H9 (cell line): Measurements from ENCODE around the gene MUC2. TPM values are rescaled to one million over a fixed set of nuclear protein-coding genes. Genes with fewer than 3 reads are reported as not detected.

ENCODE experiments used
- DNase-seq: peaks from one replicate; pipeline ENCODE4 v3.0.0-alpha.2; 2017
- H2AFZ ChIP-seq: one replicate; pipeline ENCODE4 v1.6.1; 2013; ENCODE audit warnings: mild to moderate bottlenecking, low read length, control low read depth, moderate library complexity
- H2AK5ac ChIP-seq: 2 replicates; pipeline ENCODE4 v1.6.1; 2013; ENCODE audit warnings: low read length, control low read depth, mixed read lengths; ENCODE audit not compliant: insufficient read length
- H2BK120ac ChIP-seq: one replicate; pipeline ENCODE4 v1.6.1; 2013; ENCODE audit warnings: low read depth, mild to moderate bottlenecking, low read length, control low read depth, inconsistent platforms; ENCODE audit not compliant: poor library complexity, severe bottlenecking
- H2BK12ac ChIP-seq: 2 replicates; pipeline ENCODE4 v1.6.1; 2013; ENCODE audit warnings: low read length, control low read depth, mixed read lengths, low read depth; ENCODE audit not compliant: insufficient read length
- H2BK15ac ChIP-seq: 2 replicates; pipeline ENCODE4 v1.6.1; 2013; ENCODE audit warnings: low read depth, low read length, control low read depth
- H2BK20ac ChIP-seq: one replicate; pipeline ENCODE4 v1.6.1; 2013; ENCODE audit warnings: low read depth, mild to moderate bottlenecking, low read length, control low read depth, inconsistent platforms; ENCODE audit not compliant: poor library complexity, severe bottlenecking
- H2BK5ac ChIP-seq: 2 replicates; pipeline ENCODE4 v1.6.1; 2013; ENCODE audit warnings: low read length, control low read depth, mixed read lengths; ENCODE audit not compliant: insufficient read length
- H3K14ac ChIP-seq: 2 replicates; pipeline ENCODE4 v1.6.1; 2013; ENCODE audit warnings: low read length, control low read depth; ENCODE audit not compliant: insufficient read depth
- H3K18ac ChIP-seq: 2 replicates; pipeline ENCODE4 v1.6.1; 2013; ENCODE audit warnings: low read depth, mild to moderate bottlenecking, mixed read lengths, low read length, control low read depth; ENCODE audit not compliant: insufficient read length
- H3K23ac ChIP-seq: 2 replicates; pipeline ENCODE4 v1.6.1; 2013; ENCODE audit warnings: low read length, control low read depth, mixed read lengths, low read depth; ENCODE audit not compliant: insufficient read length
- H3K23me2 ChIP-seq: 2 replicates; pipeline ENCODE4 v1.6.1; 2013; ENCODE audit warnings: low read depth, mild to moderate bottlenecking, mixed read lengths, low read length, control low read depth; ENCODE audit not compliant: insufficient read length, poor library complexity, severe bottlenecking
- H3K27ac ChIP-seq: 2 replicates; pipeline ENCODE4 v1.5.1; 2013; ENCODE audit warnings: low read length, control low read depth, mixed read lengths, low read depth; ENCODE audit not compliant: insufficient read length
- H3K27me3 ChIP-seq: 2 replicates; pipeline ENCODE4 v1.6.1; 2013; ENCODE audit warnings: low read length, control low read depth, inconsistent platforms; ENCODE audit not compliant: insufficient read depth
- H3K4ac ChIP-seq: 2 replicates; pipeline ENCODE4 v1.6.1; 2013; ENCODE audit warnings: low read depth, mild to moderate bottlenecking, control low read depth, inconsistent platforms, low read length, moderate library complexity
- H3K4me1 ChIP-seq: 2 replicates; pipeline ENCODE4 v1.6.1; 2013; ENCODE audit warnings: low read length, control low read depth, inconsistent platforms; ENCODE audit not compliant: insufficient read depth
- H3K4me2 ChIP-seq: 2 replicates; pipeline ENCODE4 v1.6.1; 2013; ENCODE audit warnings: low read length, control low read depth, mixed read lengths; ENCODE audit not compliant: insufficient read length, insufficient read depth
- H3K56ac ChIP-seq: 2 replicates; pipeline ENCODE4 v1.6.1; 2013; ENCODE audit warnings: low read depth, mild to moderate bottlenecking, mixed read lengths, low read length, control low read depth; ENCODE audit not compliant: insufficient read length
- H3K79me1 ChIP-seq: 2 replicates; pipeline ENCODE4 v1.6.1; 2013; ENCODE audit warnings: low read depth, mild to moderate bottlenecking, moderate library complexity, low read length, control low read depth, inconsistent platforms; ENCODE audit not compliant: insufficient read depth, poor library complexity, severe bottlenecking
- H3K79me2 ChIP-seq: 2 replicates; pipeline ENCODE4 v1.6.1; 2013; ENCODE audit warnings: low read length, control low read depth, inconsistent platforms; ENCODE audit not compliant: insufficient read depth
- H3K9ac ChIP-seq: 2 replicates; pipeline ENCODE4 v1.6.1; 2013; ENCODE audit warnings: low read length, control low read depth, mixed read lengths; ENCODE audit not compliant: insufficient read length; ENCODE audit errors: extremely low read depth
- H3K9me3 ChIP-seq: one replicate; pipeline ENCODE4 v1.6.1; 2013; ENCODE audit warnings: low read depth, low read length, inconsistent platforms; ENCODE audit not compliant: control insufficient read depth
- H3T11ph ChIP-seq: one replicate; pipeline ENCODE4 v1.6.1; 2013; ENCODE audit warnings: mild to moderate bottlenecking, low read length, control low read depth, inconsistent platforms
- H4K20me1 ChIP-seq: one replicate; pipeline ENCODE4 v1.6.1; 2013; ENCODE audit not compliant: control insufficient read depth, insufficient read length, insufficient read depth
- H4K5ac ChIP-seq: 2 replicates; pipeline ENCODE4 v1.6.1; 2013; ENCODE audit warnings: low read depth, mild to moderate bottlenecking, mixed read lengths, low read length, control low read depth; ENCODE audit not compliant: insufficient read length
- H4K8ac ChIP-seq: replicated peaks from 2 replicates; pipeline ENCODE4 v1.6.1; 2013; ENCODE audit warnings: low read length, control low read depth, mixed read lengths, low read depth; ENCODE audit not compliant: insufficient read length
- H4K91ac ChIP-seq: 2 replicates; pipeline ENCODE4 v1.6.1; 2013; ENCODE audit warnings: low read depth, mild to moderate bottlenecking, moderate library complexity, mixed read lengths, low read length, control low read depth; ENCODE audit not compliant: insufficient read length
- H3K27ac Mint-ChIP-seq, 3 experiments: 2 replicates in 2 of 3; 3 replicates in 1 of 3; pipeline ENCODE4 v1.8.0; 2020 to 2021; ENCODE audit warnings: mixed read lengths in 3 of 3, mild to moderate bottlenecking in 1 of 3, moderate library complexity in 1 of 3
- H3K27me3 Mint-ChIP-seq: 2 replicates; pipeline ENCODE4 v1.8.0; 2021; ENCODE audit warnings: low read depth, mild to moderate bottlenecking, moderate library complexity, mixed read lengths
- H3K36me3 Mint-ChIP-seq, 3 experiments: 2 replicates in 2 of 3; 3 replicates in 1 of 3; pipeline ENCODE4 v1.8.0; 2020 to 2021; ENCODE audit warnings: low read depth in 3 of 3, mixed read lengths in 3 of 3; ENCODE audit not compliant: insufficient read depth in 1 of 3
- H3K4me1 Mint-ChIP-seq, 2 experiments: 2 replicates each; pipeline ENCODE4 v1.8.0; 2020; ENCODE audit warnings: mixed read lengths in 2 of 2
- H3K4me3 Mint-ChIP-seq, 2 experiments: 2 replicates in 1 of 2; 3 replicates in 1 of 2; pipeline ENCODE4 v1.8.0; 2020 to 2021; ENCODE audit warnings: mild to moderate bottlenecking in 2 of 2, mixed read lengths in 2 of 2, moderate library complexity in 1 of 2
- H3K9me3 Mint-ChIP-seq, 2 experiments: 2 replicates in 1 of 2; 3 replicates in 1 of 2; pipeline ENCODE4 v1.8.0; 2020; ENCODE audit warnings: mild to moderate bottlenecking in 2 of 2, mixed read lengths in 2 of 2, moderate library complexity in 1 of 2
- WGBS: extraction: QIAGEN DNeasy Blood & Tissue Kit; methylation state at CpG from one replicate; pipeline ENCODE4 v1.1.7; 2013; ENCODE audit warnings: missing lambda C conversion rate, low lambda C conversion rate, mixed read lengths; ENCODE audit not compliant: insufficient read length; ENCODE audit errors: extremely low coverage; 5-methylcytosine and 5-hydroxymethylcytosine counted together
- total RNA-seq: library from RNA; stranded (reverse); gene quantifications from 2 replicates; pipeline ENCODE4 v1.2.1, GENCODE V29; 2021
- TF ChIP-seq, protein P1 (sequence below): fragments of 200-600 bp; sonication (generic); conservative IDR thresholded peaks from 3 replicates; pipeline ENCODE4 v1.8.0; 2021; ENCODE audit warnings: antibody characterized with exemption, mild to moderate bottlenecking

MUC2 gene
- total RNA-seq, 1 experiment from 2014 or later, result not detected

- H2BK15ac ChIP-seq, result no peak overlapping the region
- TF ChIP-seq, protein P1, sequence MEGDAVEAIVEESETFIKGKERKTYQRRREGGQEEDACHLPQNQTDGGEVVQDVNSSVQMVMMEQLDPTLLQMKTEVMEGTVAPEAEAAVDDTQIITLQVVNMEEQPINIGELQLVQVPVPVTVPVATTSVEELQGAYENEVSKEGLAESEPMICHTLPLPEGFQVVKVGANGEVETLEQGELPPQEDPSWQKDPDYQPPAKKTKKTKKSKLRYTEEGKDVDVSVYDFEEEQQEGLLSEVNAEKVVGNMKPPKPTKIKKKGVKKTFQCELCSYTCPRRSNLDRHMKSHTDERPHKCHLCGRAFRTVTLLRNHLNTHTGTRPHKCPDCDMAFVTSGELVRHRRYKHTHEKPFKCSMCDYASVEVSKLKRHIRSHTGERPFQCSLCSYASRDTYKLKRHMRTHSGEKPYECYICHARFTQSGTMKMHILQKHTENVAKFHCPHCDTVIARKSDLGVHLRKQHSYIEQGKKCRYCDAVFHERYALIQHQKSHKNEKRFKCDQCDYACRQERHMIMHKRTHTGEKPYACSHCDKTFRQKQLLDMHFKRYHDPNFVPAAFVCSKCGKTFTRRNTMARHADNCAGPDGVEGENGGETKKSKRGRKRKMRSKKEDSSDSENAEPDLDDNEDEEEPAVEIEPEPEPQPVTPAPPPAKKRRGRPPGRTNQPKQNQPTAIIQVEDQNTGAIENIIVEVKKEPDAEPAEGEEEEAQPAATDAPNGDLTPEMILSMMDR, result no peak
- Mint-ChIP-seq H3K4me3 (no peak overlapping the region; a peak in 1 of 5 replicates), H3K27ac (peak overlapping the region in 2 of 3 experiments; percentile 1 to 8; a peak in 3 of 7 replicates), H3K36me3 (no peaks in the 10 kb centered on the region), H3K27me3 (no peaks in the 10 kb centered on the region), H3K9me3 (peaks cover 0 to 6% of the 10 kb centered on the region in 2 experiments; a peak in 2 of 5 replicates), H3K4me1 (no peaks in the 10 kb centered on the region)
- H3K23me2 ChIP-seq, result no peaks in the 10 kb centered on the region
- H4K5ac ChIP-seq, result no peak overlapping the region
- H2BK12ac ChIP-seq, result no peak overlapping the region
- no peaks in the 10 kb centered on the region for H3K27me3 ChIP-seq
- no peak for DNase-seq
- H3K79me2 ChIP-seq, result no peaks in the 10 kb centered on the region
- WGBS, result no CpG with 5 or more reads among the region's 12 CpGs
- H4K91ac ChIP-seq, result no peak overlapping the region
- no peak overlapping the region for H2AK5ac ChIP-seq
- H3K14ac ChIP-seq, result no peak overlapping the region
- H2AFZ ChIP-seq, result no peak overlapping the region
- H3K4ac ChIP-seq, result no peak overlapping the region
- H2BK120ac ChIP-seq, result no peak overlapping the region
- no peak overlapping the region for H3K56ac ChIP-seq
- no peaks in the 10 kb centered on the region for H4K20me1 ChIP-seq
- H2BK5ac ChIP-seq, result no peak overlapping the region
- H3T11ph ChIP-seq, result no peak overlapping the region
- no peaks in the 10 kb centered on the region for H3K4me1 ChIP-seq
- no peak overlapping the region for H3K18ac ChIP-seq
- H3K23ac ChIP-seq, result no peak overlapping the region
- no peak overlapping the region for H3K4me2 ChIP-seq
- H3K9ac ChIP-seq, result no peak overlapping the region
- no peak overlapping the region for H4K8ac ChIP-seq
- no peak overlapping the region for H3K27ac ChIP-seq
- H2BK20ac ChIP-seq, result no peak overlapping the region
- H3K9me3 ChIP-seq, result no peaks in the 10 kb centered on the region
- H3K79me1 ChIP-seq, result no peaks in the 10 kb centered on the region
These were observed 42.3 kb upstream of the MUC2 start for GRCh38 chr11:1032310-1032891.
